ENCODE data around the gene SPATA32. TPM values are rescaled to one million over a fixed set of nuclear protein-coding genes. Genes with fewer than 3 reads are reported as not detected.

The SPATA32 gene
- total and polyA plus RNA-seq, 8 donors, result 0.13 to 0.69 (median 0.44) TPM; not detected in 2

GRCh38 chr17:45244725-45245656, 16.9 kb downstream of the SPATA32 start:
- DNase-seq, result no peak
- Histone ChIP-seq H3K36me3 (peaks cover 0 to 71% of the 10 kb centered on the region in 2 donors), H3K27me3 (peaks cover 0 to 6% of the 10 kb centered on the region in 2 donors), H3K4me3 (no peak overlapping the region), H3K27ac (no peak overlapping the region), H3K9me3 (no peaks in the 10 kb centered on the region), H3K4me1 (peaks cover 5 to 41% of the 10 kb centered on the region in 2 donors)
- intact Hi-C loops (cut with DNase I), result no loop called here
- TF ChIP-seq, protein P1, sequence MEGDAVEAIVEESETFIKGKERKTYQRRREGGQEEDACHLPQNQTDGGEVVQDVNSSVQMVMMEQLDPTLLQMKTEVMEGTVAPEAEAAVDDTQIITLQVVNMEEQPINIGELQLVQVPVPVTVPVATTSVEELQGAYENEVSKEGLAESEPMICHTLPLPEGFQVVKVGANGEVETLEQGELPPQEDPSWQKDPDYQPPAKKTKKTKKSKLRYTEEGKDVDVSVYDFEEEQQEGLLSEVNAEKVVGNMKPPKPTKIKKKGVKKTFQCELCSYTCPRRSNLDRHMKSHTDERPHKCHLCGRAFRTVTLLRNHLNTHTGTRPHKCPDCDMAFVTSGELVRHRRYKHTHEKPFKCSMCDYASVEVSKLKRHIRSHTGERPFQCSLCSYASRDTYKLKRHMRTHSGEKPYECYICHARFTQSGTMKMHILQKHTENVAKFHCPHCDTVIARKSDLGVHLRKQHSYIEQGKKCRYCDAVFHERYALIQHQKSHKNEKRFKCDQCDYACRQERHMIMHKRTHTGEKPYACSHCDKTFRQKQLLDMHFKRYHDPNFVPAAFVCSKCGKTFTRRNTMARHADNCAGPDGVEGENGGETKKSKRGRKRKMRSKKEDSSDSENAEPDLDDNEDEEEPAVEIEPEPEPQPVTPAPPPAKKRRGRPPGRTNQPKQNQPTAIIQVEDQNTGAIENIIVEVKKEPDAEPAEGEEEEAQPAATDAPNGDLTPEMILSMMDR (IDR thresholded peaks at IDR 0.05), result no peak
- no peak for ATAC-seq

DNA sequence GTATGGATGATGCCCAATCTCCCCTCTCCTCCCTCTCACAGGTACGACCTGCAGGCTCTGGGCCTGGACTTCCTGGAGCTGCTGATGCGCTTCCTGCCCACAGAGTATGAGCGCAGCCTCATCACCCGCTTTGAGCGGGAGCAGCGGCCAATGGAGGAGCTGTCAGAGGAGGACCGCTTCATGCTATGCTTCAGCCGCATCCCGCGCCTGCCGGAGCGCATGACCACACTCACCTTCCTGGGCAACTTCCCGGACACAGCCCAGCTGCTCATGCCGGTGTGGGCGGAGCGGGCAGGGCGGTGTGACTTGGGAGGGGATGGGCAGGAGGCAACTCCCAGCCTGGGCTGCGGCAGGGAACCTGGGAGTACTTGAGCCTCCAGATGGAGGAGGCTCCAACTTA, 18.1 kb downstream of the SPATA32 start:
- no peak overlapping the region for H3K4me3 ChIP-seq
- DNase-seq (peak in 1 of 4 donors; percentile 76), ATAC-seq (no peak)
- TF ChIP-seq, protein P1 (IDR thresholded peaks at IDR 0.05), result no peak
- peaks cover 5 to 37% of the 10 kb centered on the region in 2 donors for H3K4me1 ChIP-seq
- H3K27me3 ChIP-seq, result peaks cover 0 to 6% of the 10 kb centered on the region in 2 donors
- no peak overlapping the region for H3K27ac ChIP-seq
- H3K9me3 ChIP-seq, result no peaks in the 10 kb centered on the region
- peaks cover 0 to 83% of the 10 kb centered on the region in 2 donors for H3K36me3 ChIP-seq
- intact Hi-C loops (cut with DNase I), result no loop called here

GRCh38 chr17:45242029-45242414, 19.9 kb downstream of the SPATA32 start:
- no peak for ATAC-seq
- Histone ChIP-seq H3K4me3 (no peak overlapping the region), H3K36me3 (peaks cover 0 to 99% of the 10 kb centered on the region in 2 donors), H3K9me3 (no peaks in the 10 kb centered on the region), H3K27ac (no peak overlapping the region), H3K4me1 (peaks cover 5 to 20% of the 10 kb centered on the region in 2 donors), H3K27me3 (peaks cover 0 to 6% of the 10 kb centered on the region in 2 donors)
- no peak for DNase-seq
- intact Hi-C loops (cut with DNase I), result no loop called here
- TF ChIP-seq, protein P1 (IDR thresholded peaks at IDR 0.05), result no peak

DNA sequence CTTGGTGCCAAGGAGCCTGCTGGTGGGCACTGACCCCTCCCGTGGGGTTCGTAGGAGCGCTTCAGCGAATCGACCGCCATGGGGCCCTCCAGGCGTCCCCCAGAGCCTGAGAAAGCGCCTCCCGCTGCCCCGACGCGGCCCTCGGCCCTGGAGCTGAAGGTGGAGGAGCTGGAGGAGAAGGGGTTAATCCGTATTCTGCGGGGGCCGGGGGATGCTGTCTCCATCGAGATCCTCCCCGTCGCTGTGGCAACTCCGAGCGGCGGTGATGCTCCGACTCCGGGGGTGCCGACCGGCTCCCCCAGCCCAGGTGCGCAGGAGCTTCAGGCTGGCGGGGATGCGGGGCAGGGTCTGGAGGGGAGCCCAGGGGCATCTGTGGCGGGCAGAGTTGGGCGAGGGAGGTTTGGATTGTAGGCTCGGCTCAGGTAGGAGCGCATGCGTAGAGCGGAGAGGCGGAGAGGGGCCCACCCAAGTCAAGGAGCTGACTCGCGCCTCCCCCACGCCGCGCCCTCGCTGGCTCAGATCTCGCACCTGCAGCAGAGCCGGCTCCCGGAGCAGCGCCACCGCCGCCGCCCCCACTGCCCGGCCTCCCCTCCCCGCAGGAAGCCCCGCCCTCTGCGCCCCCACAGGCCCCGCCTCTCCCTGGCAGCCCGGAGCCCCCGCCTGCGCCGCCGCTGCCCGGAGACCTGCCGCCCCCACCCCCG, 20.4 kb downstream of the SPATA32 start:
- DNase-seq (peak in 3 of 4 donors; percentile 75 to 84 (median 80)), ATAC-seq (peak; percentile 82)
- Histone ChIP-seq H3K4me1 (peaks cover under 1 to 16% of the 10 kb centered on the region in 2 donors), H3K36me3 (peaks cover 0 to 99% of the 10 kb centered on the region in 2 donors), H3K9me3 (no peaks in the 10 kb centered on the region), H3K27me3 (peaks cover 0 to 6% of the 10 kb centered on the region in 2 donors), H3K27ac (no peak overlapping the region), H3K4me3 (peak overlapping the region; percentile 20 to 23)
- TF ChIP-seq, protein P1 (IDR thresholded peaks at IDR 0.05), result no peak
- intact Hi-C loops (cut with DNase I), result no loop called here

- DNase-seq, result peak in 2 of 4 donors; percentile 50 to 71
- Histone ChIP-seq H3K4me1 (peaks cover 0 to 16% of the 10 kb centered on the region in 2 donors), H3K36me3 (peaks cover 0 to 99% of the 10 kb centered on the region in 2 donors), H3K9me3 (no peaks in the 10 kb centered on the region), H3K27me3 (peaks cover 0 to 6% of the 10 kb centered on the region in 2 donors), H3K4me3 (peak overlapping the region; percentile 20 to 23), H3K27ac (no peak overlapping the region)
- ATAC-seq, result peak; percentile 29
- TF ChIP-seq, protein P1 (IDR thresholded peaks at IDR 0.05), result no peak
- intact Hi-C loops (cut with DNase I), result no loop called here
Observed at GRCh38 chr17:45240905-45241327, 21.0 kb downstream of the SPATA32 start.
